Measurements from ENCODE around the gene RNF113A.
"Not testable (repeated sequence)": the region's sequence is repeated elsewhere in the genome, so short reads cannot be mapped to it uniquely, and the experiment has no call there.

RNF113A gene

GRCh38 chrX:119828446-119828845 is 43.1 kb downstream of the RNF113A start:
- DNase-seq, result no peak

DNA sequence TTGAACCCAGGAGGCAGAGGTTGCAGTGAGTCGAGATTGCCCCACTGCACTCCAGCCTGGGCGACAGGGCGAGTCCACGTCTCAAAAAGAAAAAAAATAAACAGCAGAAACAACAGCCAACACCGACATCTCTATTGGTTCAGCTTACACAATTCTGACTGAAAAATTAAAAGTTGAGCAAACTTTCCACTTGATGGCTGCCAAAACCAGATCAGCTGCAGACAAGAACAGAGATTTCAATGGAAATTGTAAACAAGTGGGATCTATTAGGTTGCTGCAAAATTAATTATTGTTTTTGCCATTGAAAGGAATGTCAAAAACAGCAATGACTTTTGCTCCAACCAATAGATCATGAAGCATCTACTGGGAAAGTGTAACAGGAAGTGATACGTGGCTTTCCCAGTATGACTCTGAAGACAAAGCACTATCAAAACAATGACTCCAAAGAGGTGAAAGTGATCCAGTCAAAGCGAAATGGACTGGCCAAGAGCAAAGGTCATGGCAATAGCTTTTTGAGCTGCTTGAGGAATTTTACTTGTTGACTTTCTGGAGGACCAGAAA is 45.1 kb downstream of the RNF113A start:
- DNase-seq, result no peak

DNA sequence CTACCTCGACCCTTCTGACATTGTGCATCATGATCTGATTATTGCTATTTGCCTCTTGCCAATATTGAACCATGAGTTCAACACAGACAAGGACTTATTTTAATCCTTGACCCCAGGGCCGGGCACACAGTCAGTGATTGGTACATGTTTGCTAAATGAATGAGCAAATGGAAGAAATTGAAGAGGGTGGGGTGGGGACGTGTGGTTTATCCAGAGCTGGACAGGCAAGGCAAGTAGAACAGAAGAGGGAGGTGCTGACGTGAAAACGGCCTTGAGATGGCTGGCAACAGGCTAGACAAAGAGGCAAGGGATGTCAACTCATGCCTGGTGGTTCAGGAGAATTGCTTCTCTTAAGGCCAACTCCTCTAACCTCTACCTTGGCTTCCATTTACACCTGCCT is 47.3 kb downstream of the RNF113A start:
- DNase-seq, result not testable (repeated sequence)

DNA sequence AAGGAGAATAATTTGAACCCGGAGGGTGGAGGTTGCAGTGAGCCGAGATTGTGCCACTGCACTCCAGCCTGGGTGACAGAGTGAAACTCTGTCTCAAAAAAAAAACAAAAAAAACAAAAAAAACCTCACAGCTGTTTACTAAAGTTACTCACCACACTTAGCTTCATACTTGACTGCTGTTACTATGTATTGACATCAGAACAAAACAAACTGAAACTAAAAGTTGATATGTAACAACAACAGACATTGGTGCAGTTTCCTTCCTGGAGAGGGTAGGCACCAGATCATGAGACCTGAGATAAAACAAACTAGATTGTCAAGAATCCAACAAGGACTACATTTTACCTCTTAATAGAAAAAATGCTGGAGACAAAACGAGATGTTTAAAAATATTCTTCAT is 49.8 kb downstream of the RNF113A start:
- DNase-seq, result not testable (repeated sequence)
